Endothelial cell of umbilical vein (primary cell): Measurements from ENCODE around the gene PDE4B. TPM values are rescaled to one million over a fixed set of nuclear protein-coding genes. Genes with fewer than 3 reads are reported as not detected.

ENCODE experiments used
- BruUV-seq: library from RNA; stranded (reverse); fragments of 400-500 nt; replicated peaks from 2 replicates; lab custom pipeline; 2021; lab: Mats Ljungman, UMichigan
- CTCF ChIA-PET: fragments of 300-600, 350-600 bp; sonication (Branson Sonifier 250); formaldehyde crosslinking; loops from one replicate; lab custom pipeline; 2021; ENCODE audit warnings: antibody characterized with exemption, inconsistent platforms; lab: Charles Lee
- POLR2A ChIA-PET: fragments of 300-600, 350-600 bp; sonication (Branson Sonifier 250); formaldehyde crosslinking; loops from one replicate; lab custom pipeline; 2021; ENCODE audit warnings: antibody characterized with exemption, inconsistent platforms; lab: Charles Lee
- DNase-seq: peaks from one replicate; pipeline ENCODE4 v3.0.0-alpha.2; 2011; ENCODE audit warnings: low read depth, low spot score
- FAIRE-seq: peaks from 2 replicates; lab custom pipeline; 2011; peaks lifted over from hg19 to GRCh38; lab: Jason Lieb, UNC
- H2AFZ ChIP-seq: 2 replicates; pipeline ENCODE4 v1.6.0; 2012; ENCODE audit warnings: low read depth, low read length, control low read depth, inconsistent platforms
- H3K27ac ChIP-seq: 2 replicates; pipeline ENCODE4 v1.5.1; 2011; ENCODE audit warnings: low read depth, mild to moderate bottlenecking, control low read depth, low read length, moderate library complexity; ENCODE audit not compliant: insufficient read depth
- H3K27me3 ChIP-seq, 2 experiments: 2 replicates each; pipeline versions ENCODE4 v1.6.0 to v1.6.1; 2011; ENCODE audit warnings: low read length in 2 of 2, mixed read lengths in 1 of 2; ENCODE audit not compliant: control insufficient read depth in 2 of 2, insufficient read depth in 2 of 2
- H3K36me3 ChIP-seq, 2 experiments: 2 replicates in 1 of 2; 3 replicates in 1 of 2; pipeline ENCODE4 v1.5.1; 2011; ENCODE audit warnings: low read length in 2 of 2, mild to moderate bottlenecking in 1 of 2, moderate library complexity in 1 of 2; ENCODE audit not compliant: control insufficient read depth in 2 of 2, insufficient read depth in 2 of 2; ENCODE audit errors: extremely low read depth in 1 of 2
- H3K4me1 ChIP-seq: 3 replicates; pipeline ENCODE4 v1.5.1; 2011; ENCODE audit warnings: mild to moderate bottlenecking, low read length; ENCODE audit not compliant: control insufficient read depth, insufficient read depth; ENCODE audit errors: extremely low read depth
- H3K4me2 ChIP-seq: 2 replicates; pipeline ENCODE4 v1.6.1; 2011; ENCODE audit warnings: low read length, control low read depth, mixed read lengths; ENCODE audit not compliant: insufficient read depth
- H3K4me3 ChIP-seq, 3 experiments: fragments of 200-600 bp in 1 of 3; sonication (generic), shearing (Covaris generic) in 1 of 3; replicated peaks in 1 of 3; 2 replicates each; pipeline ENCODE4 v1.5.1; 2011 to 2016; ENCODE audit warnings: control low read depth in 3 of 3, low read length in 3 of 3, mild to moderate bottlenecking in 2 of 3, inconsistent platforms in 1 of 3, low read depth in 1 of 3, moderate library complexity in 1 of 3; ENCODE audit not compliant: insufficient read depth in 1 of 3
- H3K79me2 ChIP-seq: 2 replicates; pipeline ENCODE4 v1.6.0; 2012; ENCODE audit warnings: low read length, inconsistent platforms; ENCODE audit not compliant: control insufficient read depth, insufficient read depth
- H3K9ac ChIP-seq: replicated peaks from 2 replicates; pipeline ENCODE3; 2011; ENCODE audit warnings: low read length, control low read depth; ENCODE audit not compliant: insufficient read depth; ENCODE audit errors: extremely low read depth
- H3K9me1 ChIP-seq: replicated peaks from 3 replicates; pipeline ENCODE4 v1.6.0; 2011; ENCODE audit warnings: mild to moderate bottlenecking, low read length; ENCODE audit not compliant: control insufficient read depth, insufficient read depth; ENCODE audit errors: extremely low read depth
- H3K9me3 ChIP-seq: replicated peaks from 2 replicates; pipeline ENCODE4 v1.5.1; 2012; ENCODE audit warnings: low read length, inconsistent platforms; ENCODE audit not compliant: control insufficient read depth, insufficient read depth
- H4K20me1 ChIP-seq: replicated peaks from 2 replicates; pipeline ENCODE3; 2011; ENCODE audit warnings: mild to moderate bottlenecking, low read length; ENCODE audit not compliant: control insufficient read depth, insufficient read depth; ENCODE audit errors: extremely low read depth
- CTCF ChIP-seq, 2 donors: IDR thresholded peaks; 1 replicate in 1 of 2; 2 replicates in 1 of 2; pipeline ENCODE4 v1.5.1; 2011; ENCODE audit warnings: low read length in 2 of 2, mild to moderate bottlenecking in 2 of 2, moderate library complexity in 2 of 2, control low read depth in 1 of 2, inconsistent platforms in 1 of 2, low read depth in 1 of 2; ENCODE audit not compliant: insufficient read depth in 1 of 2; ENCODE audit errors: extremely low read depth in 1 of 2
- EZH2 ChIP-seq: IDR thresholded peaks from 2 replicates; pipeline ENCODE4 v1.6.1; 2012; ENCODE audit warnings: borderline replicate concordance, low read depth, mild to moderate bottlenecking, moderate library complexity, low read length, inconsistent platforms; ENCODE audit not compliant: severe bottlenecking
- FOS ChIP-seq: IDR thresholded peaks from 2 replicates; pipeline ENCODE4 v1.6.1; 2011; ENCODE audit warnings: mild to moderate bottlenecking, low read length, moderate library complexity, borderline replicate concordance; ENCODE audit not compliant: insufficient read depth
- GATA2 ChIP-seq: IDR thresholded peaks from 2 replicates; pipeline ENCODE4 v1.7.0; 2011; ENCODE audit warnings: low read depth, mild to moderate bottlenecking, moderate library complexity, mixed read lengths, low read length; ENCODE audit not compliant: insufficient read length, insufficient read depth
- MAX ChIP-seq: IDR thresholded peaks from 2 replicates; pipeline ENCODE4 v1.6.1; 2011; ENCODE audit not compliant: insufficient read depth, insufficient read length
- MYC ChIP-seq: IDR thresholded peaks from one replicate; pipeline ENCODE4 v1.6.1; 2011; ENCODE audit warnings: mild to moderate bottlenecking, low read depth, low read length
- dilution Hi-C: fragments of 300-500 bp; cut with MboI; formaldehyde crosslinking; loops from one replicate; pipeline ENCODE4 v1.15.0; 2019; ENCODE audit warnings: low sequenced_read_pairs; ENCODE audit not compliant: extremely low pct_ligation_motif_present
- intact Hi-C: fragments of 100-400 bp; cut with micrococcal nuclease; formaldehyde crosslinking; loops from one replicate; pipeline ENCODE4 v1.10.0; 2022
- polyA plus RNA-seq, 4 experiments: library from polyadenylated mRNA; depleted of rRNA in 3 of 4; stranded (reverse) in 3 of 4; unstranded in 1 of 4; fragments of >200 nt; gene quantifications; 2 replicates each; pipeline versions ENCODE4 v1.2.1 to v1.2.3, GENCODE V29; 2011 to 2012; ENCODE audit warnings: missing spikeins in 1 of 4
- total RNA-seq: library from RNA; stranded (reverse); gene quantifications from 2 replicates; pipeline ENCODE4 v1.2.3, GENCODE V29; 2021

PDE4B gene
- total and polyA plus RNA-seq, 2 donors (not counting 3 experiments of a cell fraction or from before 2014, with no cell fraction given): 63.5 to 69.8 TPM

GRCh38 chr1:66000033-66000637 is 207.4 kb downstream of the PDE4B start:
- Histone ChIP-seq H3K79me2 (no peaks in the 10 kb centered on the region), H3K9me1 (no peaks in the 10 kb centered on the region), H3K36me3 (no peaks in the 10 kb centered on the region), H3K27ac (no peak overlapping the region), H2AFZ (no peak overlapping the region), H3K9ac (no peak overlapping the region), H3K27me3 (no peaks in the 10 kb centered on the region), H3K4me2 (no peak overlapping the region), H4K20me1 (no peaks in the 10 kb centered on the region), H3K4me1 (no peaks in the 10 kb centered on the region), H3K9me3 (no peaks in the 10 kb centered on the region), H3K4me3 (no peak overlapping the region)
- TF ChIP-seq CTCF (IDR thresholded peaks at IDR 0.05; ENCODE audit: extremely low read depth in 1 of 2, insufficient read depth in 1 of 2, low read depth in 1 of 2, low read length in 2 of 2) (no peak), EZH2 (no peak), GATA2 (no peak), MAX (no peak), MYC (no peak), FOS (no peak)
- BruUV-seq: no TSS peak
- intact Hi-C loops: no loop called here
- POLR2A ChIA-PET: no interaction called here
- CTCF ChIA-PET: interaction anchor here (1.3 kb wide), 1 partner anchor 12 kb away, joined by 4 read pairs; no protein-coding TSS in a partner anchor
- DNase-seq: no peak
- FAIRE-seq: no peak
- dilution Hi-C loops: no loop called here
